ENCODE results near the gene DDX25. TPM values are rescaled to one million over a fixed set of nuclear protein-coding genes. Genes with fewer than 3 reads are reported as not detected.

The DDX25 gene
- polyA plus RNA-seq, 3 donors = not detected

- WGBS (ENCODE audit: insufficient coverage) = 96% methylated on average over 5 of the region's 8 CpGs
- Histone ChIP-seq H3K27me3 (ENCODE audit: control insufficient read depth in 2 of 2, insufficient read depth in 2 of 2, low read length in 2 of 2) (no peaks in the 10 kb centered on the region), H3K79me2 (ENCODE audit: insufficient read depth, low read length) (no peaks in the 10 kb centered on the region), H3K9ac (ENCODE audit: insufficient read depth, low read length, poor library complexity, severe bottlenecking) (no peak overlapping the region), H2AFZ (ENCODE audit: insufficient read depth, low read depth, low read length, poor library complexity, severe bottlenecking) (no peak overlapping the region), H3K9me3 (replicated peaks in 1 of 2; ENCODE audit: control insufficient read depth in 1 of 2, insufficient read depth in 1 of 2, low read length in 2 of 2) (no peaks in the 10 kb centered on the region), H3K4me2 (replicated peaks; ENCODE audit: extremely low read depth, low read length, poor library complexity, severe bottlenecking) (no peak overlapping the region), H4K20me1 (ENCODE audit: insufficient read depth, low read length) (no peaks in the 10 kb centered on the region), H3K36me3 (replicated peaks in 1 of 2; ENCODE audit: control insufficient read depth in 1 of 2, insufficient read depth in 2 of 2, low read length in 2 of 2) (no peaks in the 10 kb centered on the region), H3K27ac (ENCODE audit: low read depth in 1 of 2, low read length in 2 of 2) (no peak overlapping the region), H3K4me3 (replicated peaks in 1 of 3; ENCODE audit: low read depth in 2 of 3, low read length in 3 of 3) (no peak overlapping the region), H3K4me1 (ENCODE audit: control insufficient read depth in 1 of 2, insufficient read depth in 2 of 2, low read length in 2 of 2) (peaks cover 7 to 8% of the 10 kb centered on the region in 2 donors)
- Mint-ChIP-seq H3K27ac (no peak overlapping the region), H3K9me3 (peaks cover 0 to 7% (median 0%) of the 10 kb centered on the region in 7 donors), H3K4me1 (peaks cover 14% of the 10 kb centered on the region), H3K27me3 (ENCODE audit: low read depth in 3 of 3) (peaks cover 1 to 3% (median 2%) of the 10 kb centered on the region in 3 donors), H3K36me3 (no peaks in the 10 kb centered on the region), H3K4me3 (no peak overlapping the region)
- no peak for DNase-seq
- no peak for TF ChIP-seq CTCF (IDR thresholded peaks at IDR 0.05)
- intact Hi-C loops (cut with micrococcal nuclease) = no loop called here
Measured at GRCh38 chr11:125934473-125934872, 30.2 kb downstream of the DDX25 start.

GRCh38 chr11:125935056-125935455 is 30.7 kb downstream of the DDX25 start:
- H3K9ac ChIP-seq (ENCODE audit: insufficient read depth, low read length, poor library complexity, severe bottlenecking) = no peak overlapping the region
- no peak overlapping the region for H3K4me3 Mint-ChIP-seq
- H3K4me3 ChIP-seq (replicated peaks in 1 of 3; ENCODE audit: low read depth in 2 of 3, low read length in 3 of 3) = no peak overlapping the region
- intact Hi-C loops (cut with micrococcal nuclease) = no loop called here
- H3K4me1 Mint-ChIP-seq = peaks cover 8% of the 10 kb centered on the region
- TF ChIP-seq CTCF (IDR thresholded peaks at IDR 0.05) = no peak
- no peak overlapping the region for H3K27ac Mint-ChIP-seq
- WGBS (ENCODE audit: insufficient coverage) = 100% methylated on average over 1 of the region's 2 CpGs
- H3K9me3 ChIP-seq (replicated peaks in 1 of 2; ENCODE audit: control insufficient read depth in 1 of 2, insufficient read depth in 1 of 2, low read length in 2 of 2) = no peaks in the 10 kb centered on the region
- H2AFZ ChIP-seq (ENCODE audit: insufficient read depth, low read depth, low read length, poor library complexity, severe bottlenecking) = no peak overlapping the region
- DNase-seq = no peak
- peaks cover 1 to 3% (median 2%) of the 10 kb centered on the region in 3 donors for H3K27me3 Mint-ChIP-seq (ENCODE audit: low read depth in 3 of 3)
- H3K4me1 ChIP-seq (ENCODE audit: control insufficient read depth in 1 of 2, insufficient read depth in 2 of 2, low read length in 2 of 2) = peaks cover 1 to 2% of the 10 kb centered on the region in 2 donors
- peaks cover 0 to 7% (median 0%) of the 10 kb centered on the region in 7 donors for H3K9me3 Mint-ChIP-seq
- no peak overlapping the region for H3K27ac ChIP-seq (ENCODE audit: low read depth in 1 of 2, low read length in 2 of 2)
- H3K79me2 ChIP-seq (ENCODE audit: insufficient read depth, low read length) = no peaks in the 10 kb centered on the region
- H4K20me1 ChIP-seq (ENCODE audit: insufficient read depth, low read length) = no peaks in the 10 kb centered on the region
- no peak overlapping the region for H3K4me2 ChIP-seq (replicated peaks; ENCODE audit: extremely low read depth, low read length, poor library complexity, severe bottlenecking)
- H3K36me3 ChIP-seq (replicated peaks in 1 of 2; ENCODE audit: control insufficient read depth in 1 of 2, insufficient read depth in 2 of 2, low read length in 2 of 2) = no peaks in the 10 kb centered on the region
- no peaks in the 10 kb centered on the region for H3K36me3 Mint-ChIP-seq
- no peaks in the 10 kb centered on the region for H3K27me3 ChIP-seq (ENCODE audit: control insufficient read depth in 2 of 2, insufficient read depth in 2 of 2, low read length in 2 of 2)
